Measurements from ENCODE around the gene CNKSR3. TPM values are rescaled to one million over a fixed set of nuclear protein-coding genes. Genes with fewer than 3 reads are reported as not detected.
A peak's percentile ranks its signal among the peaks of the same experiment; 100 is the strongest.

The CNKSR3 gene
- total RNA-seq, 2 experiments from 2014 or later, result 0.34 to 0.58 TPM

DNA sequence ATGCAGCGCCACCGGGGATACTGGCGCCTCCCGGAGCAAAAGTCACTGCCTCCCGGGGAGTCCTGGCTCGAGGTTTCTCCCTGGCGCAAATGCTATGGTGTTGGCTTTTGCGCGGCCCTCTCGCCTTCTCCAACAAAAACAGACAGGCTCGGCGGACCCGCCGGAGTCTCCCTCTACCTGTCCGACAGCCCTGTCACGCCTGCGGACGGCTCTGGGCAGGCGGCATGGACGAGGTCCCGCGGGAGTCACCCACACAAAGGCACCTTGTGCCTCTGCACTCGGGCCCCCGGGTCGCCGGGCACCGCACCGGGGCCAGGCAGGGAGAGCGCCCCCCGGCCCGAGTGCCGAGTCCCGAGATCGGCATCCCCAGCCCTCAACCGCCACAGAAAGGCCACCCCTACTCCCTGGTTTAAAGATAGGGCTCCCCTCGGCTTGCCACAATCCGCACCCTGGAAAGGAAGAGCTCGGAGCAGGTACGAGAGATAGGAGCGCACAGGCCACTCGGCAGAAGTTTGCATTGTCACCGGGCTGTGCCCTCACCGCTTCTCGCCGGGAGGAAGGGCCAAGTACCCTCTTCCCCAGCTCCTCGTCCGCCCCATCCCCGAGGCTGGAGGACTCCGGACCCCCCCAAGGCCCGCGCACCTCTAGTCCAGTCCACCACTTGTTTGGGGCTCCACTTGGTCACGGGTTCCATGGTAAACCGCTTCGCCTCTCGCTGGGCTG is 903 bp downstream of the CNKSR3 start:
- Mint-ChIP-seq H3K9me3 (ENCODE audit: low read depth) (no peaks in the 10 kb centered on the region), H3K27me3 (peaks cover 46% of the 10 kb centered on the region), H3K27ac (no peak overlapping the region), H3K4me1 (peaks cover 12% of the 10 kb centered on the region), H3K36me3 (ENCODE audit: low read depth) (no peaks in the 10 kb centered on the region), H3K4me3 (peak overlapping the region; percentile 68)
- intact Hi-C loops (cut with DNase I, micrococcal nuclease), result loop anchor here in 1 of 2 experiments (2.0 kb wide), 1 partner anchor 355 kb away; no protein-coding TSS in a partner anchor
- CTCF ChIA-PET, result interaction anchor here (0.6 to 1.1 kb wide), 4 partner anchors 11 to 96 kb away, joined by 3 read pairs; no protein-coding TSS in a partner anchor
- ATAC-seq (peak; percentile 30), DNase-seq (peak; percentile 33)
- POLR2A ChIA-PET, result interaction anchor here (1.0 kb wide), 1 partner anchor 16 kb away, joined by 4 read pairs; no protein-coding TSS in a partner anchor

DNA sequence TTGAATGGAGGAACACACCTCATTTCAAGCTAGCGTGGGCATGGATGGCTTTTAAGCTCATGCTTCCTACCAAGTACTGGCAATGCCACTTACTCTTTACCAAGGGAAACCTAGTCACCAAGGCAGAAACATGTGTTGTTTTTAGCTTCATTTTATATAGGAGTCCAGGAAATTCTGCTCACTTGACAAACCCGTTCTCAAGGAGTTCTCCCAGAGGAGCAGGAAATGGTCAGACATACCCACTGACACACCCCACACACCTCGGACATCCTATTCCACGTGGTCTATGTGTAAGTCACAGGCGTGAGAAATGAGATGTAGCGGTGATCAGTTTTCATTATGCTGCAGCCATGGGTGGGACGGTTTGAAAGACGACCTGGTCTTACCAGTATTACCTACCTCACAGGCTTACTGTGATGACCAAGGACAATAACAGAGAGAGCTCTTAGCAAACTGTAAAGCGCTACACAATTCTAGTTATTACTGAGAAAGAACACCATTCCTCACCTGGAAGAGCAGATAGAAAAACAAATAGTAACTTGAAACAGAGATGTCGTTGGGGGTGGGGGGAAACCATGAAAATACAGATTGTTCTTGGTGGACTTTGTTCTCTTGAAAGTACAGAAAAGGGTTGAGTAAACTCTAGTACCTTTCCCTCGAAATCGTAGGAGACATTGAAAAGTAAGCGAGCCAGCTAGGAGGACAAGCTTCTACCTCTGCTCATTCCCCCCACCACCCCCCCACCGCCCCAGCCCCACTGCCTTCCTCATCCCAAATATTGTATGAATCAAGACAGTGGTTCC is 1.7 kb downstream of the CNKSR3 start:
- Mint-ChIP-seq H3K4me3 (no peak overlapping the region), H3K27ac (no peak overlapping the region), H3K4me1 (peaks cover 12% of the 10 kb centered on the region), H3K9me3 (ENCODE audit: low read depth) (no peaks in the 10 kb centered on the region), H3K27me3 (peaks cover 42% of the 10 kb centered on the region), H3K36me3 (ENCODE audit: low read depth) (no peaks in the 10 kb centered on the region)
- intact Hi-C loops (cut with DNase I, micrococcal nuclease), result no loop called here
- ATAC-seq, result no peak
- ChIA-PET CTCF (interaction anchor here (0.6 kb wide), 1 partner anchor 187 kb away, joined by 3 read pairs; no protein-coding TSS in a partner anchor), POLR2A (no interaction called here)
- DNase-seq, result no peak

DNA sequence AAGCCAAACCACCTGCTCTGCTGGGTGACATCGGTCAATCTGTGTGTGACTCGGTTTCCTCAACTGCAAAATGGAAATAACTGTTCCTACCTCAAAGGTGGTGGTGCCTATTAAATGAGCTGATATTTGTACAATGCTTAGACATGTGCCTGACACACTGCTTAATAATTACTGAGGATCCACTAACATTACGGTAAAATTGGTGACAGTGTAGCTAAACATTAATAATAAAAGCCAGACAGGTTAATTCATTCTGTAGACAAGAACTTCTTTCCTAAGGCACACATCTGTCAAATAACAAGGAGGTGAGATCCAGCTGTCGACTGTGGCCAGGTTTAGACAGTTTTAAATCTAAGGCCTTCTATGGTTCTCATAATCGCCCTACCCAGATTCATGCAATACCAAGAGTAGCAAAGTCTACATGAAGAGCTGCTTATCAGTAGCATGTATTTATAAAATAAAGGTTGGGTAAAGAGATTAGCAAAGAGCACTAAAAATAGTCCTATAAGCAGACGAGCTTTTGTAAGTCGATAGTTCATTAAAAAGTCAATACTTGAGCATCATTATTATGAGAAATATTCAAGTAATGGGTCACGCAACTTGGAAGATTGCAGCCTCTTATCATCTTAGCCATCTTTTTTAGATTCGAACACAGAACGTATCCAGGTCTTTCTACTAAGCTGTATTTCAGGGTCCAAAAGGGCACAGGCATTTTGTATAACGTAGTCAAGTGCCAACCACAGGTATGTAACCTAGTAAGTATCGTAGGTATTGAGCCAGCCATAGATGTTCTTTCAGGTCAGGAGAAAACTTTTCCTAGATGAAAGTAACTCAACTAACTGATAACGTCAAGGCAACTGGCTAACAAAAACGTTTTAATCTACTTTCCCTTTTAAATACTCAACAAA is 3.2 kb downstream of the CNKSR3 start:
- Mint-ChIP-seq H3K4me3 (no peak overlapping the region), H3K4me1 (peaks cover 12% of the 10 kb centered on the region), H3K9me3 (ENCODE audit: low read depth) (no peaks in the 10 kb centered on the region), H3K27me3 (peaks cover 33% of the 10 kb centered on the region), H3K27ac (no peak overlapping the region), H3K36me3 (ENCODE audit: low read depth) (no peaks in the 10 kb centered on the region)
- POLR2A ChIA-PET, result no interaction called here
- CTCF ChIA-PET, result interaction anchor here (0.8 to 1.1 kb wide), 2 partner anchors 9 kb away, joined by 3 to 6 read pairs; no protein-coding TSS in a partner anchor
- intact Hi-C loops (cut with DNase I, micrococcal nuclease), result no loop called here
- ATAC-seq (no peak), DNase-seq (no peak)

DNA sequence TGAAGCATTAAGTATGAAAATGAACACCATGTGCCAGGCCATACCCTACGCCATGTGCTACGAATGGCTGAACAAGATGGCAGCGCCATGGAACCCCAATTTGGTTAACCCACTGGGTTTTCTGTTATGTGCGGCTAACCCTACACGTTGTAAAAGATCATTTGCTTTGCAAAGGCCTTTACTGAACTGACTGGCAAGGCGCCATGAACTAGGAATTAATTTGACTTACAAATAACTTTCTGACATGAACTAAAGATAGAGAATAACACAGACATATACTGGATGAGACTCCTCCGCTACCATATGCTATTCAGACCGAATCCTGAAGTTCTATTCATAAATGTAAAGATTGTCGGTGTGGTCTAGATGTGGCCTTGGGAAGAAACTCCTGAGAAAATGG is 3.9 kb downstream of the CNKSR3 start:
- DNase-seq (no peak), ATAC-seq (no peak)
- Mint-ChIP-seq H3K4me3 (no peak overlapping the region), H3K9me3 (ENCODE audit: low read depth) (no peaks in the 10 kb centered on the region), H3K36me3 (ENCODE audit: low read depth) (no peaks in the 10 kb centered on the region), H3K27ac (no peak overlapping the region), H3K27me3 (peaks cover 27% of the 10 kb centered on the region), H3K4me1 (peaks cover 10% of the 10 kb centered on the region)
- intact Hi-C loops (cut with DNase I, micrococcal nuclease), result no loop called here
- POLR2A ChIA-PET, result no interaction called here
- CTCF ChIA-PET, result interaction anchor here (1.1 kb wide), 1 partner anchor 10 kb away, joined by 3 read pairs; no protein-coding TSS in a partner anchor

DNA sequence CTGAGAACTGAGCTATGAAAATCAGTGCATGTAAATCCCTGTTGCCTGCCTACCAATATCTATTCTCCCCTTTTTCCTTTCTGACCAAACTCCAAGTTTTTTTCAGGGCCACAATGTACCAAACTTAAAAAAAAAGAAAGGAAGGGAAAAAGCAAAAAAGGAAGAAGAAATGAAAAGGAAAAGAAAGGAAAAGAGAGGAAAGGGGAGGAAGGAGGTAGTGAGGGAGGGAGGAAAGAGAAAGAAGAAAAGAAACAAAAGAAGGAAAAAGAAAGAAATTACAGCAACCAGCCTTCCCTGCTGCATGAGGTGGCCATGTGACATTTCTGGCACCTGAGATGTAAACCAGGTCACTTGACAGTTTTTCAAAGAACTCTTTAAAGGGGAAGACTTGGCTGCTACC is 4.4 kb downstream of the CNKSR3 start:
- Mint-ChIP-seq H3K4me1 (peaks cover 13% of the 10 kb centered on the region), H3K36me3 (ENCODE audit: low read depth) (no peaks in the 10 kb centered on the region), H3K4me3 (no peak overlapping the region), H3K27ac (no peak overlapping the region), H3K9me3 (ENCODE audit: low read depth) (no peaks in the 10 kb centered on the region), H3K27me3 (peaks cover 30% of the 10 kb centered on the region)
- ATAC-seq, result no peak
- POLR2A ChIA-PET, result no interaction called here
- DNase-seq, result no peak
- CTCF ChIA-PET, result no interaction called here
- intact Hi-C loops (cut with DNase I, micrococcal nuclease), result no loop called here

DNA sequence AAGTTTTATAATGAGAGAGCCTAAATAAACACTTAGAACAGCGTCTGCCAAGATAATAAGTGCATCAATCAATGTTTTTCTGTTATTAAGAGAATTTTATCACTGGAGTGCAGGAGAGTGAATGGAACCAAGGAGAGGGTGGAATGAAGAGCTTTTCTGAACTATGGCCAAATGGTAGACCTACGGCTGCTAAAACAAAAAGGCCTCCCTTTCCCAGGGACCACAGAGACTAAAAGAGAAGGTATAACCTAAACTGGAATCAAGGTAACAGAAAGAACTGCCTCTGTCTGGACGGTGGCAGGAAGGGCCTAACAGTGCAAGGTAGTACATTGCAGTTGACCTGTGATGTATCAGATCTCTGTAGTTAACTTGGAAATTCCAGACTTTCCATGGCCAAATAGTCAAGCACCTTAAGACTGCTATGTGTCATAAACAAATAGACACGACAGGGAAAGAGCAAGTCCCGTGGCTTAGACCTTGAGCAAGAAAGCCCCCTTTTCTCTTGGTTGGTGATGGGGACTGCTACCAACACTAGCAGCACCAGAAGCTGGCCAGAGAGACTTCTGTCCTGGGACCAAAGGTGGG is 5.5 kb downstream of the CNKSR3 start:
- Mint-ChIP-seq H3K4me3 (no peak overlapping the region), H3K27ac (no peak overlapping the region), H3K36me3 (ENCODE audit: low read depth) (no peaks in the 10 kb centered on the region), H3K27me3 (peaks cover 30% of the 10 kb centered on the region), H3K9me3 (ENCODE audit: low read depth) (no peaks in the 10 kb centered on the region), H3K4me1 (peaks cover 13% of the 10 kb centered on the region)
- ChIA-PET POLR2A (no interaction called here), CTCF (interaction anchor here (0.7 kb wide), 1 partner anchor 68 kb away, joined by 3 read pairs; no protein-coding TSS in a partner anchor)
- DNase-seq (no peak), ATAC-seq (no peak)
- intact Hi-C loops (cut with DNase I, micrococcal nuclease), result no loop called here

DNA sequence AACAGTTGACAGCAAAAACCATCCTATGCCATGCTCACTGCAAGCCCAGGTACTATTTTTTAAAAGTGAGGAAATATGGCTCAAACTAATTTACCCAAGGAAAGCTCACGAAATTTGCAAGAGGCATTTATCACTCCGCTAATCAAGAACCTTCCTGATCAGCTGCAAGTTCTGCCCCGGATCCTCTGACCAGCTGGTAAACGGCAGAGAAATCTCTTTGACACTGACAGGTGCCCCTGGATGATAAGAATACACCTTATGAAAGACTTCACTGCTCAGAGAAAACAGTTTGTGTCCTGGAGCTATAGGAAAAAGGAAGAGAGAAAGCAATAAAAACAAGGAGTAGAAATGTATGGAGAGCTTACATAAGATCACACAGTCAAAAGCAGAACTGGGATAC is 6.4 kb downstream of the CNKSR3 start:
- no peaks in the 10 kb centered on the region for H3K9me3 Mint-ChIP-seq (ENCODE audit: low read depth)
- ATAC-seq, result no peak
- intact Hi-C loops (cut with DNase I, micrococcal nuclease), result no loop called here

DNA sequence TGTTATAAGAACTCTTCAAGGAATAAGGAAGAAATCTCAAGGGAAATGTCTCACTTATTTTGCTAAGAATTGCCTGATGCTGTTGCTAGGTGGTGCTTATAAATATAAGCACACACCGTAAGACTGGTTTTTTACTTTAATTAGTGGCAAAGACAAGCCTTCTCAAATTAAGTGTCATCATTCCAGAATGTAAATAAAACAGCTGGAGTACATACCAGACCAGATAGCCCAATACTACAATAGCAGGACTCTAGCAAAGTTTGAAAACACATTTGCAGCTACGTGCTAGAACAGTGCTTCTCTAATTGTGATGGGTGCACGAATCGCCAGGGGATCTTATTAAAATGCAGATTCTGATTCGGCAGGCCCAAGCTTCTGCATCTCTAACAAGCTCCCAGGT is 6.8 kb downstream of the CNKSR3 start:
- ChIA-PET POLR2A (no interaction called here), CTCF (interaction anchor here (1.1 kb wide), 1 partner anchor 11 kb away, joined by 3 read pairs; no protein-coding TSS in a partner anchor)
- no peak for DNase-seq
- intact Hi-C loops (cut with DNase I, micrococcal nuclease), result no loop called here
- Mint-ChIP-seq H3K4me1 (peaks cover 7% of the 10 kb centered on the region), H3K4me3 (no peak overlapping the region), H3K27ac (no peak overlapping the region), H3K9me3 (ENCODE audit: low read depth) (no peaks in the 10 kb centered on the region), H3K36me3 (ENCODE audit: low read depth) (no peaks in the 10 kb centered on the region), H3K27me3 (peaks cover 23% of the 10 kb centered on the region)
- no peak for ATAC-seq

More for the DNA sequence above, 6.4 kb downstream of the CNKSR3 start:
- H3K27ac Mint-ChIP-seq, result no peak overlapping the region
- ChIA-PET POLR2A (no interaction called here), CTCF (interaction anchor here (1.1 kb wide), 1 partner anchor 11 kb away, joined by 3 read pairs; no protein-coding TSS in a partner anchor)
- H3K4me1 Mint-ChIP-seq, result peaks cover 8% of the 10 kb centered on the region
- peaks cover 28% of the 10 kb centered on the region for H3K27me3 Mint-ChIP-seq
- H3K4me3 Mint-ChIP-seq, result no peak overlapping the region
- DNase-seq, result no peak
- H3K36me3 Mint-ChIP-seq (ENCODE audit: low read depth), result no peaks in the 10 kb centered on the region

DNA sequence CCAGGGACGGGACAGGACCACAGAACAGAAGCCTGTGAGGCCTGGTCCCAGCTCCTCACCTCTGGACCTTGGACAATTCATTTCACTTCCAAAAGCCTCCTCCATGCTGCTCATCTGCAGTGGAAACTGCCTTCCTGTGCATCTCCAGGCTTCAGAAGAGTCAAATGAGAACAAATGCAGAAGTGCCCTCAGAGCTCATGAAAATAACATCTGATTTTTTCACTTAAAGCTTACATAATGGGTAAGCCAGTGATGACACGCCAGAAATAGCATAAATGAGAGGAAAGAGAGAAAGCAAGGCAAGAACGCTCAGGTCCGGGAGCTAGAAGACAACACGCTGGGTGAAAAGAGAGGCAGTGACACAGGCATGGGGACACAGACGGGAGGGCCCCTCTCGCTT is 7.9 kb downstream of the CNKSR3 start:
- H3K27me3 Mint-ChIP-seq, result peaks cover 16% of the 10 kb centered on the region
- no peak for DNase-seq
- ChIA-PET CTCF (interaction anchor here (1.0 kb wide), 1 partner anchor 217 kb away, joined by 5 read pairs; no protein-coding TSS in a partner anchor), POLR2A (interaction anchor here (0.5 kb wide), 1 partner anchor 36 kb away, joined by 3 read pairs; no protein-coding TSS in a partner anchor)
- H3K4me1 Mint-ChIP-seq, result peaks cover 11% of the 10 kb centered on the region
- no peaks in the 10 kb centered on the region for H3K36me3 Mint-ChIP-seq (ENCODE audit: low read depth)
- intact Hi-C loops (cut with DNase I, micrococcal nuclease), result no loop called here
- no peak for ATAC-seq
- no peak overlapping the region for H3K27ac Mint-ChIP-seq
- no peak overlapping the region for H3K4me3 Mint-ChIP-seq
- H3K9me3 Mint-ChIP-seq (ENCODE audit: low read depth), result no peaks in the 10 kb centered on the region

DNA sequence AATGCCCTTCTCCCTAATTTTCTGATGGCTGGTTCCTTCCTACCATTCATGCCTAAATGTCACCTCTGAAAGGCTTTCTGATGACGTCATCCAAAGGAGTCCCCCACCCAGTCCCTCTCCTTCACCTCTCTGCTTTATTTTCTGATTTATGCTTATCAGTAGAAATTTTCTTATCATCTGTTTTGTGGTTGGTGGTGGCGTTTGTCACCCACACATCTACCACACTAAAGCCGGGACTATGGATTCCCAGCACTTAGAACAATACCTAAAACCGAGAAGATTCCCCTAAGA is 9.0 kb downstream of the CNKSR3 start:
- ChIA-PET CTCF (no interaction called here), POLR2A (no interaction called here)
- intact Hi-C loops (cut with DNase I, micrococcal nuclease), result no loop called here
- ATAC-seq (no peak), DNase-seq (no peak)
- Mint-ChIP-seq H3K9me3 (ENCODE audit: low read depth) (no peaks in the 10 kb centered on the region), H3K4me1 (peaks cover 11% of the 10 kb centered on the region), H3K27me3 (peaks cover 11% of the 10 kb centered on the region), H3K27ac (no peak overlapping the region), H3K36me3 (ENCODE audit: low read depth) (no peaks in the 10 kb centered on the region), H3K4me3 (no peak overlapping the region)
